Lower leg skin (tissue), 3 donors: ENCODE measurements around the gene MAGEB17.
"Not testable (repeated sequence)": the region's sequence is repeated elsewhere in the genome, so short reads cannot be mapped to it uniquely, and the experiment has no call there.

ENCODE experiments used
- CTCF ChIP-seq, 3 donors: fragments of 450-650 bp; IDR thresholded peaks; one replicate each; pipeline ENCODE4 v1.5.1; 2016; ENCODE audit warnings: antibody characterized with exemption in 3 of 3, mild to moderate bottlenecking in 3 of 3, moderate library complexity in 2 of 3
- POLR2A ChIP-seq, 2 donors: fragments of 450-650 bp; IDR thresholded peaks; one replicate each; pipeline ENCODE4 v1.6.1; 2016 to 2017; ENCODE audit warnings: antibody characterized with exemption in 2 of 2, mild to moderate bottlenecking in 1 of 2, moderate library complexity in 1 of 2

- not testable (repeated sequence) for TF ChIP-seq CTCF, POLR2A (IDR thresholded peaks at IDR 0.05)
Observed at GRCh38 chrX:16161173-16161572, 6.1 kb upstream of the MAGEB17 start.
